Stimulated activated CD8-positive, alpha-beta memory T cell treated with anti-CD3 and anti-CD28 coated beads, Interleukin-4, amount 100 ng/mL, for 48 hours (primary cell): ENCODE results near the gene NACC1.

Source experiments
- DNase-seq: peaks from one replicate; pipeline ENCODE4 v3.0.0-alpha.2; 2020

The NACC1 gene

DNA sequence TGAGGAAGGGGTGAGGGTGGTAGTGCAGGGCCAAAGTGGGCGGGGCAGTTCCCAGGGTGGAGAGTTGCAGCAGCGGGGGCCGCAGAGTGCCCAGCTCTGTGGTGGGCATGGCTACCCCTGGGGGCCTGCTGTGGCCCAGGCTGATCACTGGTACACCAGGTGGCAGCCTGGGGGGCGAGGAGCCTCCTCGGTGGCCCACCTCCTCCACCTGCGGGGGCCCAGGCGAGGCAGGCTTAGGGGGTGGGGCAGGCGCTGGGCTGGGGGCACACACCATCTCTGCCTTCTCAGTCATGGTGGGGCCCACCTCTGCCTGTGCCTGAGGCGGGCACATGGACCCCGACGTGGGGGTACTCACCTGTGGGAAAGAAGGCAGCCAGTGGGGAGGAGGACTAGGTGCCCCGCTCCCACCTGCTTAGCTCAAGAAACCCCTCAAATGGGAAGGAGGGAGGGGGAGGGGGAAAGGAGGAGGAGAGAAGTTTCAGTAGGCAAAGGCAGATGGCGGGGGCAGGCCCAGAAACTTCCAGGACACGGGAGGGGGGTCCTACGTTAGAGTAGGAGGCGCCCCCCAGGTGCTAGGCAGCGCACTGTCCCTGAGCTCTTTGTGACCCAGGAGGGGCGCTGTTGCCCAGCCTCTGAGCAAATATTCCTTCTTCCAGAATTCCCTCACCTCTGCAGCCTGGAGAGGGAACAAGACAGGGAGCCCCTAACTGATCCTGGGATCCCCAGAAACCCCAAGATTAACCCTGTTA is 17.0 kb upstream of the NACC1 start:
- no peak for DNase-seq

DNA sequence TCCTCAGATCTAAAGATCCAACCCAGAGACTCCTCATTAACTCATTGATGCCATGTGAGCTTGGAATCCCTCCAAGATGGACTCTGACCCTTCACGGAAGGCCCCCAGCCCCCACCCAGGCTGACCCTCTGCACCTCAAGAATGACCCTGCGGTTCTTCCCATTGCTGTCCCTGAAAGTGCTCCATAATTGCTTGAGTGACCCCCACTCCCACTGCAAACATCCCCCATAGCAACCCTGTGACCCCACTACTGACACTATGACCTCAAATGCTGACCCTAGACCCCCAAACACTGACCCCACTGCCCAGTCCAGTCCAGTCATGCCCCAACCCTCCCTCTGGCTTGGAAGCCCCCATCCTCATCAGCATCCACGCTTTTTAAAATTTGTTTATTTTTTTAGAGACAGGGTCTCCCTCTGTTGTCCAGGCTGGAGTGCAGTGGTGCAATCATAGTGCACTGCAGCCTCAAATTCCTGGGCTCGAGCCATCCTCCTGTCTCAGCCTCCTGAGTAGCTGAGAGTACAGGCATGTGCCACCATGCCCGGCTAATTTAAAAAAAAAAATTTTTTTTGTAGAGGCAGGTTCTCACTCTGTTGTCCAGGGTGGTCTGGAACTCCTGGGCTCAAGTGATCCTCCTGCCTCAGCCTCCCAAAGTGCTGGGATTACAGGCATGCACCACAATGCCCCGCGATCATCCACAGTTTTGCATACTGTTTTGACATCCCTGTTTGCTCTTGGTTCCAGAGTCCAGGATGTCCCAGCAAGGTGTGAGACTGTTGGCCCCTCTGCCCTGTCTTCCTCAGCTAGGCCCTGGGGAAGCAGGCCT is 16.3 kb upstream of the NACC1 start:
- no peak for DNase-seq

- no peak for DNase-seq
Measured at GRCh38 chr19:13102416-13102665, 15.7 kb upstream of the NACC1 start.

DNA sequence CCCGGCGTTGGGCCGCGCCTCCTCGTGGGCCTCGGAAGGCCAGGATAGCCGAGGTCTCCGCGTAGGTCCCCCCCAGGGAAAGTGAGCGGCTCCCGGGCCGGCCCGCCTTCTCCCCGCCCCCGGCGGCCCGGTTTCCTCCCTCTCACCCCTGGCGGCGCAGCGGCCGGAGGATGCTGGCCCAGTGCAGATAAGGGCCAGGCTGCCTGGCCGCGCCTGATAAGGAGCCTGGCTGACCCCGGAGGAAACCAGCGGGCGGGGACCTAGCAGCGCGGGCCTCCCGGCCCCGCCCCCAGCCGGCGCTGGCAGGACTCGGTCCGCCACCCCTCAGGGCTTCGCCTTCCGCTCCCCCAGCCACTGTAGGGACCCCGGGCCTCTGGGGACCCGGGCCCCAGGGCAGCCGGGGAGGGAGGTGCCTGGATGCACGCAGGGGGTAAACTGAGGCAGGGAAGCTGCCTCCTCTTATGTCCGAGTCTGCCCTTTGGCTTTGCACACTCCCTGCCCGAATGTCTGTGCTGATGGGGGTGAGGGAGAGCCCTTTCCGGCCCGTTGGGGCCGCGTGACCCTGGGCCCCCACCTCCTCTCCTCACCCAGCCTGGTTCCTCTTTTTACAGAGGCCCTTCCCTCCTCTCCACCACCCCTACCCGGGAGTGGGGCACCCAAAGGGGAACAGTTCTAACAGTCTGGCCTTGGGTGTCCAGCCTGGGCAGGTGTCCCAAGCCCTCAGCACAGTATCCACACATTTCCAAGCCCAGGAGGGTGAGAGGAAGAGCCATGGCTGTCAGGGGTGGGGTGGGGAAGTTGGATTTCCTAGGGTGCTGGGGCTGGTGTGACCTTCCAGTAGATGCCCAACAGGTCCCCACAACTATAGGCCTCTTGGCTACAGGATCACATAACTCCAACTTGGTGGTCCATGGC is 15.1 kb upstream of the NACC1 start, which contains the start of gene LYL1:
TSS of gene LYL1 (minus strand) at position 193 of the 915 bp plus-strand sequence. CDS start 1,687 bp downstream, outside the sequence.
- DNase-seq, result peak; percentile 60

DNA sequence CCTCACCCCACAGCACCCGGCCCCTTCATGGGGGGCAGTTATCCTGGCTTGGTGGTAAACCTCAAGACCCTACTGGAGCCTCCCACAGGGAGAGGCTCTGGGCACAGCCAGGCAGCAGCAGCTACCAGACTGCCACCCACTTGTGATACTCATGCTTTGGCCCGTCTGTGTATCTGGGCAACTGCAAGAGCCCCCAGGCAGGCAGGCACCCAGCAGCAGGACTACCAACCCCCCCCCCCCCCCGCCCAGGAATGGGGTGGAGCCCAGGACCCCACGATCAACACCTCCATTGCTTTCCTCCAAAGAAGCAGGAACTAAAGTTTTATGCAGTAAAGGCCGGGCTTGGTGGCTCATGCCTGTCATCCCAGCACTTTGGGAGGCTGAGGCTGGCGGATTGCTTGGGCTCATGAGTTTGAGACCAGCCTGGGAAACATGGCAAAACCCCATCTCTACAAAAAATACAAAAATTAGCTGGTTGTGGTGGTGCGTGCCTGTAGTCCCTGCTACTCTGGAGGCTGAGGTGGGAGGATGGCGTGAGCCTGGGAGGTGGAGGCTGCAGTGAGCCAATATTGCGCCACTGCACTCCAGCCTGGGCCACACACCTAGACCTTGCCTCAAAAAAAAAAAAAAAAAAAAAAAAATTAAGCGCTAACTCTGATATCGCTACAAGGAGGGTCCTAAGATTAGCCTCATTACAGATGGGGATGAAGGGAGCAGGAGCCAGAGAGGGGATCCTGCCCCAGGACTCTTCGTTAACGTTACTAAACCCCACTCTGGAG is 14.3 kb upstream of the NACC1 start:
- DNase-seq, result no peak

DNA sequence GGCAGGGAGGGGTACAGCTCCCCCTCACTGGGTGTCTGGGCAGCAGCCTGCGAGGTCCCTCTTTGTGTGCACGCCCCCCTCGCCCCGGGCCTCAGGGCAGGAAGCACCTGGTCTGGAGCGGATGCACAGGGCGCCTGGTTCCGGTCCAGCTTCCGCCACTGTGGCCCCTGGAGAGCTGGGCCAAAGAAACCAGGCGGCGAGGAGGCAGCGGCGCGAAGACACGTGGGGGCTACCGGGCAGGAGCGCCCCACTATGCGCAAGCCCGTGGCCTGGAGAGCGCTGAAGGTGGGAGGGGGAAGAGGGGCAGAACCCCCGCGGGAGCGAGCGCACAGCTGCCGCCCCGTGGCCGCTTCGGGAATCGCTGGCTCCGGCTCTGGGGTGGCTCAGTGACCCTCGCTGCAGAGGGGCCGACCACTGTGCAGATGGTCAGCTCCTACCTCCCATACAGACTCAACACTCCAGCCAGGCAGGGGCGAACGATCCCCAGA is 13.7 kb upstream of the NACC1 start:
- peak; percentile 86 for DNase-seq

GRCh38 chr19:13104848-13105711 is 13.0 kb upstream of the NACC1 start:
- DNase-seq, result peak; percentile 51

DNA sequence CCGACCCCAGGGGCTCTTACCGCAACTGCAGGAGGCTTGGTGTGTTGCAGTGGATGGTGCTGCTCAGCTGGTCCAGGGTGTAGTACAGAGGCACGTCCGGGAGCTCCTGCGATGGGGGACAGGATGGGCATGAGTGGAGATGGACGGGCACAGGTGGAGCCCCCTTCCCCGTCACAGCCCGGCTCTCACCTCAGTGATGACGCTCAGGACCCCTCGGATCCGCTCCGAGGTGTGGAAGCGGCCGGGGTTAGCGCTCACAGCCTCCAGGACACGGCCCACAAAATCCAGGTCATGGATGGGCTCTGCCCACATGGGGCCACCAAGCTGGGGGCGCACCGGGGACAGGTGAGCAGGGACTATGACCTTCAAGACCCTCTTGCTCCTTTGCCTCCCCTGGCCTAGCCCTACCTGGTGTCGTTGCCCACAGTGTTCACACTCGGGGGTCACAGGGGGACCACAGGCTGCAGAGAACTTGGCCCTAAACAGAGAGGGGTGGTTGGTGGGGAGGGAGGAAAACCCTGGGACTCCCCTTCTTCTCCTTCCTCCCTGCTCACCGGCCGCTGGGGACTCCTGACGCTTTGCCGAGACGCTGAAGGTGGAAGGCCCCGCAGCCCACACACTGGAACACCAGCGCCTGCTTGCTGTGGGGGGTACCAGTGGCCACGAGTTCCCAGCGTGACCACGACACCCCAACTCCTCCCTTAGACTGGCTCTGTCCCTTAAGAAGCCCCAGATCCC is 8.5 kb upstream of the NACC1 start:
- no peak for DNase-seq

GRCh38 chr19:13110099-13110610 is 7.9 kb upstream of the NACC1 start:
- DNase-seq, result no peak

DNA sequence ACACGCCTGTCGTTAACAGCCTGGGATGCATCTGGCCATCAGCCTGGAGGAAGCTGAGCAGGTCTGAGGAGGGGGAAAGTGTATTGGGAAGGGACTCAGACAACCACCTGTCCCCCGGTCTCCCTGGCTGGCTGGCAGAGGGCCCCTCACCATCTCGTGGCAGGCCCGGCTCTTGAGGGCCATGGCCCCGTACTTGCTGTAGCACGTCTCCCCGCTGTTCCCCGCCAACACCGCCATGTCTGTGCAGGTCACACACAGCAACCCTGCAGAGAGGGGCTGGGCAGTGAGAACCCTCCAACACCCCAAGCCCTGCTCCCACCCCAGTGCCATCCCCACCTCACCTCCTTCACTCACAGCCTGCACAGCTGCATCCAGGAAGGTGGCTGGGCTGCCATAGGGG is 5.5 kb upstream of the NACC1 start:
- no peak for DNase-seq

- no peak for DNase-seq
Measured at GRCh38 chr19:13115936-13116281, 2.2 kb upstream of the NACC1 start.

DNA sequence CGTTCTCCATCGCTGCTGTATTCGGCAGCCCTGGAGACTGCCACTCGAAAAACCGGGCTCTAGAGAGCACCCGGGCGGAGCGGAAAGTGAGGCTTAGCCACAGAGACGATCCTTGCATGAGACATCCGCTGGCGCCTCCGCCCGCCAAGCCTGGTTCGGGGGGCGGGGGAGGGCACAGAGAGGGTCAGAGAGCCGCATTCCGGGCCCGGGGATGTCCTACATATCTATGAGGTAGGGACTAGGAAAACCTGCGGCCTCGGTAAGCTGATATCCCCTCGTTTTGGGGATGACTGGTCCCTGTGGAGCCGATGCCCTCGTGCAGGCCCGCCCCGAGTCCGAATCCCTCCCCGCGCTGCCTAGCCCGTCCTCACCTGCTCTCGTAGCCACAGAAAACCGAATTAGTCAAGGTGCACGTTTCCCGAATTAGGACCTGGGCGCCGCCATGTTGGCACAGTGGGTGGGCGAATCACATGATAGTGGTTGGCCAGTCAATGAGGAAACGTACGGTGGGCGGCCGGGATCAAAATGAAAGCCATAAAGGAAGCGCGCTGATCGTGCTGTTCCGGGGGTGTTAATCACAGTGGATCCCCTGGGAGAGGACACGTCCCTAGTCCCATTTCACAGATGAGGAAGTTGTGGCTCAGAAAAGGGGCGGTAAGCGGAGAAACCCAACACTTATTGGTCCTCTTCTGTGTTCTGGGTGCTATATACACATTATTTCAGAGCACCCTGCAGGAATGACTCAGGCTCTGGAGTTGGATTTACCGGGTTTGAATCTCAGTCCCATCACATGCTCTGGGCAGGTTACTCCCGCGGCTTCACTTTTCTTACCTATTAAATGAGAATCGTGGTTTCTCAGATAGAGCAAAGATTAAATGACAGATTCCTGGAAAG is 1.5 kb upstream of the NACC1 start, which contains the start of gene TRMT1:
TSS of gene TRMT1 (minus strand) at position 459 of the 894 bp plus-strand sequence. CDS start at position 118, 341 bp downstream.
- DNase-seq, result peak; percentile 95

GRCh38 chr19:13117176-13117771 is 790 bp upstream of the NACC1 start:
- DNase-seq, result no peak

DNA sequence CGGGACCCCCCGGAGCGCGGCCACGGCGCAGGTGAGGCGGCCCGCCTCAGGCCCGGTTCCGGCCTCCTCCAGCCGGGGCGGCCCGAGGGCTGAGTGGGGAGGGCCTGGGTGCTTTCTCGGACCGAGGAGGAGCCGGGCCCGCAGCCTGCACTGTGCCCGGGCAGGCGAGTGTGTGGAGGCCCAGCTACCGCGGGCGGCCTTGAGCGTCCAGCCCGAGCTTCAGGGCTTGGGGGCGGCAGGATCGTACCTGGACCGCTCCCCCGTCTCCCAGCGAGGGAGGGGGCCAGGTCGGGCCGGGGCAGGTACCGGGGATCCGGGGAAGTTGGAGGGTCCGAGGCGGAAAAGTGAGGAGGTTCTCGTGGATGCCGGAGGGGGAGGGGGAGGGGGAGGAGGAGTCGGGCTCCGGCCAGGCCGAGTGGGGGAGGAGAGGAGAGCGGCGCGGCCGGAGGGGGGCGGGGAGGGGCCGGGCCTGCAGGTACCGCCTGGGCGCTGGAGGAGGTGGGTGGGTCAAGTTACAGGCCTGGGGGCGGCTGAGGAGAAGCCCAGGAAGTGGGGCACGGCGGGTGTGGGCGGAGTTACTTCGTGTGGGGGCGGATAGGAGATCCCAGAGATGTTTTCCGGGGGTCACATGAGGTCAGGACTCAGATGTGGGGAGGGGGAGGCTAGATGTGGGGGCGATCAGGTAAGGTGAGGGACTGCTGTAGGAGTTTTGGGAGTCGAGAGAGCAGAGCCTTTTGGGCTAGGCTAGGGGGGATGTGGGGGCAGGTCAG is 545 bp downstream of the NACC1 start:
- DNase-seq, result peak; percentile 79

GRCh38 chr19:13119627-13120026 is 1.6 kb downstream of the NACC1 start:
- no peak for DNase-seq

DNA sequence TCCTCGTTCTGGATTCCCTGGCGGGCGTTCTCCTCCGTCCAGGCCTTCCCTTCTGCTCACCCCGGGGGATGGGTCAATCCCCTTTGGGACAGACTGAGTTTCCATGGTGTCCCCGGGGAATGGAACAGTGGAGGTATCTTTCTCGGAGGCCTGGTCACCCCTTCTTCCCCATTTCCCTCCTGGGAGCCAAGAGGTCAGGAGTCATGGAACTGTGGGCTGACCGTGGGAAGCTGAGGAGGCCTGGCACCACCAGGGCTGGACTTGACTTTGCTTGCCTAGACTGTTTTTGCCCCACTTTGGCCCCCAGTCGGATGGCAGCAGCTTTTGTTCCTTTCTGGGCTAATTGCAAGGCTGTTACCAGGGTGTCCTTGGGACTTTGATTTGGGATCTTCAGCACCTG is 2.0 kb downstream of the NACC1 start:
- DNase-seq, result no peak

DNA sequence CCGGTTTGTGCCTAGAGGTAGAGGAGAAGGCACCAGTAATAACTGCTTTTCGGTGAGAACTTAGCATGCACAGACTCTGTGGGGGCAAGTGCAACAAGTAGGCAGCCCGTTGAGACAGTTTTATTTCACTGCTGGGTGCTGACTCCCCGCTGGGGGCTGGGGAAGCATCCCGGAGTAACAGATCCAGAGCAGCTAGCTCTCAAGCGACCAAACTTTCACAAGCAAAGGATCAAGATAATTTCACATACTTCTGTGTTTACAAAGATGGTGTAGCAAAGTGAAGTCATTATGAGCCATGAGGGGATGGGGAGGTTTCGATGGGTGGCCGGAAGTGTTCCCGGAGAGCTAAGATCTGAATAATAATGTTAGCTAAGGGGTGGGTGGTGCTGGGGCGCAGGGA is 2.8 kb downstream of the NACC1 start:
- DNase-seq, result no peak
